SKM-1 treated with dmso at 0.1 percent for 144 hours (cell line): ENCODE measurements around the gene STING1.
A peak's percentile ranks its signal among the peaks of the same experiment; 100 is the strongest.
"Not testable (repeated sequence)": the region's sequence is repeated elsewhere in the genome, so short reads cannot be mapped to it uniquely, and the experiment has no call there.

Source experiments
- DNase-seq: peaks from one replicate; lab custom pipeline; 2025; ENCODE audit not compliant: unreplicated experiment; lab: John Stamatoyannopoulos, UW

Gene STING1

GRCh38 chr5:139440416-139440815 lies 42.1 kb downstream of the STING1 start:
- not testable (repeated sequence) for DNase-seq

GRCh38 chr5:139439013-139439903 lies 43.3 kb downstream of the STING1 start, which contains the start of gene DNAJC18:
Gene DNAJC18 (minus strand): TSS chr5:139439525. CDS start chr5:139439445, 80 bp downstream.
- peak; percentile 79 for DNase-seq

- DNase-seq, result no peak
Observed at GRCh38 chr5:139438707-139439012, 43.9 kb downstream of the STING1 start.

- DNase-seq, result no peak
Observed at GRCh38 chr5:139435676-139436075, 46.9 kb downstream of the STING1 start.

- no peak for DNase-seq
Observed at GRCh38 chr5:139431706-139432105, 50.9 kb downstream of the STING1 start.

GRCh38 chr5:139430015-139430414 lies 52.5 kb downstream of the STING1 start:
- DNase-seq, result no peak

- no peak for DNase-seq
Observed at GRCh38 chr5:139426203-139426885, 56.2 kb downstream of the STING1 start.
